ENCODE measurements around the gene PRCD.
A peak's percentile ranks its signal among the peaks of the same experiment; 100 is the strongest.
"Not testable (repeated sequence)": the region's sequence is repeated elsewhere in the genome, so short reads cannot be mapped to it uniquely, and the experiment has no call there.

PRCD gene

GRCh38 chr17:76506408-76507345 lies 33.2 kb upstream of the PRCD start:
- peak; percentile 51 for DNase-seq

- DNase-seq: not testable (repeated sequence)
These were observed 31.3 kb upstream of the PRCD start for GRCh38 chr17:76508472-76509063.

- no peak for DNase-seq
These were observed 29.0 kb upstream of the PRCD start for GRCh38 chr17:76510831-76511244.

- peak; percentile 55 for DNase-seq
These were observed 28.0 kb upstream of the PRCD start for GRCh38 chr17:76511668-76512365.

- DNase-seq: no peak
These were observed 27.2 kb upstream of the PRCD start for GRCh38 chr17:76512366-76513305.

- no peak for DNase-seq
These were observed 26.5 kb upstream of the PRCD start for GRCh38 chr17:76513306-76513692.

- not testable (repeated sequence) for DNase-seq
These were observed 25.5 kb upstream of the PRCD start for GRCh38 chr17:76514355-76514754.

- peak; percentile 96 for DNase-seq
These were observed 24.4 kb upstream of the PRCD start for GRCh38 chr17:76515274-76515949.

GRCh38 chr17:76517638-76518038 lies 22.2 kb upstream of the PRCD start:
- no peak for DNase-seq

GRCh38 chr17:76519048-76519966 lies 20.5 kb upstream of the PRCD start:
- no peak for DNase-seq

GRCh38 chr17:76521262-76521661 lies 18.6 kb upstream of the PRCD start:
- DNase-seq: no peak

- DNase-seq: not testable (repeated sequence)
These were observed 18.2 kb upstream of the PRCD start for GRCh38 chr17:76521683-76522082.

- DNase-seq: peak; percentile 37
These were observed 16.5 kb upstream of the PRCD start for GRCh38 chr17:76523084-76524037.

- DNase-seq: no peak
These were observed 15.0 kb upstream of the PRCD start for GRCh38 chr17:76524598-76525512.

GRCh38 chr17:76525513-76525833 lies 14.4 kb upstream of the PRCD start:
- DNase-seq: not testable (repeated sequence)

GRCh38 chr17:76527016-76527415 lies 12.8 kb upstream of the PRCD start:
- DNase-seq: not testable (repeated sequence)

- no peak for DNase-seq
These were observed 12.3 kb upstream of the PRCD start for GRCh38 chr17:76527430-76528111.

- no peak for DNase-seq
These were observed 11.7 kb upstream of the PRCD start for GRCh38 chr17:76528156-76528527.
